ENCODE results near the gene CPEB3.

- TF ChIP-seq CTCF (IDR thresholded peaks at IDR 0.05) = no peak
- TF ChIP-seq POLR2A (IDR thresholded peaks at IDR 0.05) = no peak
Measured at GRCh38 chr10:92068900-92069299, 222.0 kb downstream of the CPEB3 start.

Measured in body of pancreas (tissue), 4 donors.